ENCODE measurements around the gene HMGCLL1.

HMGCLL1 gene

DNA sequence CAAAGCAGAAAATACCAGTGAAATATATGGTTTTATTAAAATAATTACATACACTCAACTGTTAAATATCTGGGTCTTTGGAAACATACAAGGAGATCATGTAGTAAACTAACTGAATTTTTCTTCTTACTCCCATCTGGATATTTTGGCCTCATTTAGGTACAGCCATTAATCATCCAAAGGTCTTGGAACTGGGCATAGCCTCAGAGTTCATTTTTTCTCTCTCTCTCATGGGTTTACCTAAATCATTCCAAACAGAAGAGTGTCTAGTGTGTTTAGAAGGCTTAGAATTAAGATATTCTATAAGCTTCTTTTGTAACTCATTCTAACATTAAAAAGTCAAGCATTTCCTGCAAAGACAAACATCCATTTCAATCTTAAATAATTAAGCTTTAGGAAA, 79.4 kb downstream of the HMGCLL1 start (continued):
- TF ChIP-seq, protein P1, sequence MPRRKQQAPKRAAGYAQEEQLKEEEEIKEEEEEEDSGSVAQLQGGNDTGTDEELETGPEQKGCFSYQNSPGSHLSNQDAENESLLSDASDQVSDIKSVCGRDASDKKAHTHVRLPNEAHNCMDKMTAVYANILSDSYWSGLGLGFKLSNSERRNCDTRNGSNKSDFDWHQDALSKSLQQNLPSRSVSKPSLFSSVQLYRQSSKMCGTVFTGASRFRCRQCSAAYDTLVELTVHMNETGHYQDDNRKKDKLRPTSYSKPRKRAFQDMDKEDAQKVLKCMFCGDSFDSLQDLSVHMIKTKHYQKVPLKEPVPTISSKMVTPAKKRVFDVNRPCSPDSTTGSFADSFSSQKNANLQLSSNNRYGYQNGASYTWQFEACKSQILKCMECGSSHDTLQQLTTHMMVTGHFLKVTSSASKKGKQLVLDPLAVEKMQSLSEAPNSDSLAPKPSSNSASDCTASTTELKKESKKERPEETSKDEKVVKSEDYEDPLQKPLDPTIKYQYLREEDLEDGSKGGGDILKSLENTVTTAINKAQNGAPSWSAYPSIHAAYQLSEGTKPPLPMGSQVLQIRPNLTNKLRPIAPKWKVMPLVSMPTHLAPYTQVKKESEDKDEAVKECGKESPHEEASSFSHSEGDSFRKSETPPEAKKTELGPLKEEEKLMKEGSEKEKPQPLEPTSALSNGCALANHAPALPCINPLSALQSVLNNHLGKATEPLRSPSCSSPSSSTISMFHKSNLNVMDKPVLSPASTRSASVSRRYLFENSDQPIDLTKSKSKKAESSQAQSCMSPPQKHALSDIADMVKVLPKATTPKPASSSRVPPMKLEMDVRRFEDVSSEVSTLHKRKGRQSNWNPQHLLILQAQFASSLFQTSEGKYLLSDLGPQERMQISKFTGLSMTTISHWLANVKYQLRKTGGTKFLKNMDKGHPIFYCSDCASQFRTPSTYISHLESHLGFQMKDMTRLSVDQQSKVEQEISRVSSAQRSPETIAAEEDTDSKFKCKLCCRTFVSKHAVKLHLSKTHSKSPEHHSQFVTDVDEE (CRISPR knock-in tag; IDR thresholded peaks at IDR 0.05), result no peak
- TF ChIP-seq, protein P2, sequence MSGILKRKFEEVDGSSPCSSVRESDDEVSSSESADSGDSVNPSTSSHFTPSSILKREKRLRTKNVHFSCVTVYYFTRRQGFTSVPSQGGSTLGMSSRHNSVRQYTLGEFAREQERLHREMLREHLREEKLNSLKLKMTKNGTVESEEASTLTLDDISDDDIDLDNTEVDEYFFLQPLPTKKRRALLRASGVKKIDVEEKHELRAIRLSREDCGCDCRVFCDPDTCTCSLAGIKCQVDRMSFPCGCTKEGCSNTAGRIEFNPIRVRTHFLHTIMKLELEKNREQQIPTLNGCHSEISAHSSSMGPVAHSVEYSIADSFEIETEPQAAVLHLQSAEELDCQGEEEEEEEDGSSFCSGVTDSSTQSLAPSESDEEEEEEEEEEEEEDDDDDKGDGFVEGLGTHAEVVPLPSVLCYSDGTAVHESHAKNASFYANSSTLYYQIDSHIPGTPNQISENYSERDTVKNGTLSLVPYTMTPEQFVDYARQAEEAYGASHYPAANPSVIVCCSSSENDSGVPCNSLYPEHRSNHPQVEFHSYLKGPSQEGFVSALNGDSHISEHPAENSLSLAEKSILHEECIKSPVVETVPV (CRISPR knock-in tag; IDR thresholded peaks at IDR 0.05), result no peak
- TF ChIP-seq RARB (CRISPR knock-in tag; IDR thresholded peaks at IDR 0.05), result no peak
- TF ChIP-seq SNAI2 (CRISPR knock-in tag; IDR thresholded peaks at IDR 0.05), result no peak

DNA sequence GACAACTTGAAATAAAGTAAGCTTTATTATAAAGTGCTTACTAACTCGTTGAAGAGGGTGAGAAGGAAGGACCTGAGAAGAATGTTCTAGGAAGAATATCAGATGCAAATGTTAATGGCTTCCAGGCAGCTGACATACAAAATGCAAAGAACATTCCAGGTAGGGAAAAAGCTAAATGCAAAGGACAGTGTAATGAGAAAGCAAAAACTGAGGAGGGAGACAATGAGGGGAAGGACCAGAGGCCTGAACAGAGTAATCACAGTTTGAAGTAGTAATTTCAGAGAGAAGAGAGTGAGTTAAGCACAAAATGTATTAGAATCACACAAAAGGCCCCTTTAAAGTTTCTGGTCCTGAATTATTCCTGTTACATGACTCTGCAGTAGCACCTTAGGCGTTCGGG, 81.3 kb downstream of the HMGCLL1 start:
- ATAC-seq, result no peak
- TF ChIP-seq BACH2 (CRISPR knock-in tag; IDR thresholded peaks at IDR 0.05; ENCODE audit: borderline replicate concordance) (no peak), CSDC2 (CRISPR knock-in tag; IDR thresholded peaks at IDR 0.05) (no peak), ARNTL (CRISPR knock-in tag; IDR thresholded peaks at IDR 0.05; ENCODE audit: borderline replicate concordance, low read depth) (no peak), ISL1 (CRISPR knock-in tag; IDR thresholded peaks at IDR 0.05) (no peak), TCF4 (CRISPR knock-in tag; IDR thresholded peaks at IDR 0.05; ENCODE audit: borderline replicate concordance) (no peak), GLIS3 (CRISPR knock-in tag; IDR thresholded peaks at IDR 0.05) (no peak), ZNF565 (CRISPR knock-in tag; conservative IDR thresholded peaks at IDR 0.05; ENCODE audit: low read depth) (no peak), RARB (CRISPR knock-in tag; IDR thresholded peaks at IDR 0.05) (no peak), ZNF70 (CRISPR knock-in tag; IDR thresholded peaks at IDR 0.05) (no peak)
- TF ChIP-seq, protein P3, sequence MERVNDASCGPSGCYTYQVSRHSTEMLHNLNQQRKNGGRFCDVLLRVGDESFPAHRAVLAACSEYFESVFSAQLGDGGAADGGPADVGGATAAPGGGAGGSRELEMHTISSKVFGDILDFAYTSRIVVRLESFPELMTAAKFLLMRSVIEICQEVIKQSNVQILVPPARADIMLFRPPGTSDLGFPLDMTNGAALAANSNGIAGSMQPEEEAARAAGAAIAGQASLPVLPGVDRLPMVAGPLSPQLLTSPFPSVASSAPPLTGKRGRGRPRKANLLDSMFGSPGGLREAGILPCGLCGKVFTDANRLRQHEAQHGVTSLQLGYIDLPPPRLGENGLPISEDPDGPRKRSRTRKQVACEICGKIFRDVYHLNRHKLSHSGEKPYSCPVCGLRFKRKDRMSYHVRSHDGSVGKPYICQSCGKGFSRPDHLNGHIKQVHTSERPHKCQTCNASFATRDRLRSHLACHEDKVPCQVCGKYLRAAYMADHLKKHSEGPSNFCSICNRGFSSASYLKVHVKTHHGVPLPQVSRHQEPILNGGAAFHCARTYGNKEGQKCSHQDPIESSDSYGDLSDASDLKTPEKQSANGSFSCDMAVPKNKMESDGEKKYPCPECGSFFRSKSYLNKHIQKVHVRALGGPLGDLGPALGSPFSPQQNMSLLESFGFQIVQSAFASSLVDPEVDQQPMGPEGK (CRISPR knock-in tag; IDR thresholded peaks at IDR 0.05; ENCODE audit: borderline replicate concordance), result no peak
- TF ChIP-seq, protein P4, sequence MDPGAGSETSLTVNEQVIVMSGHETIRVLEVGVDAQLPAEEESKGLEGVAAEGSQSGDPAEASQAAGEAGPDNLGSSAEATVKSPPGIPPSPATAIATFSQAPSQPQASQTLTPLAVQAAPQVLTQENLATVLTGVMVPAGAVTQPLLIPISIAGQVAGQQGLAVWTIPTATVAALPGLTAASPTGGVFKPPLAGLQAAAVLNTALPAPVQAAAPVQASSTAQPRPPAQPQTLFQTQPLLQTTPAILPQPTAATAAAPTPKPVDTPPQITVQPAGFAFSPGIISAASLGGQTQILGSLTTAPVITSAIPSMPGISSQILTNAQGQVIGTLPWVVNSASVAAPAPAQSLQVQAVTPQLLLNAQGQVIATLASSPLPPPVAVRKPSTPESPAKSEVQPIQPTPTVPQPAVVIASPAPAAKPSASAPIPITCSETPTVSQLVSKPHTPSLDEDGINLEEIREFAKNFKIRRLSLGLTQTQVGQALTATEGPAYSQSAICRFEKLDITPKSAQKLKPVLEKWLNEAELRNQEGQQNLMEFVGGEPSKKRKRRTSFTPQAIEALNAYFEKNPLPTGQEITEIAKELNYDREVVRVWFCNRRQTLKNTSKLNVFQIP (CRISPR knock-in tag; IDR thresholded peaks at IDR 0.05; ENCODE audit: borderline replicate concordance, low read depth), result no peak
- TF ChIP-seq, protein P2 (CRISPR knock-in tag; IDR thresholded peaks at IDR 0.05), result no peak

DNA sequence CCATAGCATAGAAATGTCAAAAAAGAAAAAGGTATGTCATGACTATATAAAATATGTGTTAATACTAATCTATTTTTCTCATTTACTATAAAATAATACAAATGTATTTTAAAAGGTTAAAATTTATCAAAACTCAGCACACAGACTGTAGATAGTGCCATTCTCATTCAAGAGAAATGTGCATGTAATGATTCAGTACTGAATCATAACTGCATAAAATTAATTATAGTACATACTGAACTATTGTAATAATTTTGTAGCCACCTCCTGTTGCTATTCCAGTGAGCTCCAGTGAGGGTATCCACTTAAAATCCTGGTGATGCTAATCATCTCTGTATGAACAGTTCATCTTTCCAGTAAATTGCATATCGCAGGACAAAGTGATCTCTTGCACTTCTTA, 82.8 kb downstream of the HMGCLL1 start:
- no peak for ATAC-seq
- TF ChIP-seq ZNF70 (CRISPR knock-in tag; IDR thresholded peaks at IDR 0.05) (no peak), GLIS3 (CRISPR knock-in tag; IDR thresholded peaks at IDR 0.05) (no peak), PPARA (CRISPR knock-in tag; IDR thresholded peaks at IDR 0.05; ENCODE audit: borderline replicate concordance) (no peak), ZC3H10 (CRISPR knock-in tag; IDR thresholded peaks at IDR 0.05) (no peak)
- TF ChIP-seq, protein P5, sequence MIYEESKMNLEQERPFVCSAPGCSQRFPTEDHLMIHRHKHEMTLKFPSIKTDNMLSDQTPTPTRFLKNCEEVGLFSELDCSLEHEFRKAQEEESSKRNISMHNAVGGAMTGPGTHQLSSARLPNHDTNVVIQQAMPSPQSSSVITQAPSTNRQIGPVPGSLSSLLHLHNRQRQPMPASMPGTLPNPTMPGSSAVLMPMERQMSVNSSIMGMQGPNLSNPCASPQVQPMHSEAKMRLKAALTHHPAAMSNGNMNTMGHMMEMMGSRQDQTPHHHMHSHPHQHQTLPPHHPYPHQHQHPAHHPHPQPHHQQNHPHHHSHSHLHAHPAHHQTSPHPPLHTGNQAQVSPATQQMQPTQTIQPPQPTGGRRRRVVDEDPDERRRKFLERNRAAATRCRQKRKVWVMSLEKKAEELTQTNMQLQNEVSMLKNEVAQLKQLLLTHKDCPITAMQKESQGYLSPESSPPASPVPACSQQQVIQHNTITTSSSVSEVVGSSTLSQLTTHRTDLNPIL (CRISPR knock-in tag; IDR thresholded peaks at IDR 0.05; ENCODE audit: low read depth), result no peak

DNA sequence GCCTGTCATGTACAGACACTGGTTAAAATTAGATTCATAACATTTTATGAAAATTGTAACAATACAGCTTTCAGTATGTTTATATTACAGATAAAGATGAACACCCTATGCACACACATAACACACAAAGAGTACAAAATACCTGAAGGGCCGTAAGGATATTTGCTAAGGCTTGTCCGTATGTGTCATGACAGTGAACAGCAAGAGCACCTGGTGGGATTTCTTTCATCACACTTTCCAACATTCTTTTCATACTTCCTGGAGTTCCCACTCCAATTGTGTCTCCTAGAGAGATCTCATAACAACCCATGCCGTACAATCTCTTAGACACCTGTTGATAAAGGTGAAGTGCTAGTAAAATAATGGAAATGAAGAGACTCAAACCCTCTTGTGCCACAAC, 83.7 kb downstream of the HMGCLL1 start:
- no peak for ATAC-seq
- no peak for TF ChIP-seq TOX (CRISPR knock-in tag; IDR thresholded peaks at IDR 0.05; ENCODE audit: borderline replicate concordance)
- TF ChIP-seq CSDC2 (CRISPR knock-in tag; IDR thresholded peaks at IDR 0.05), result no peak
- no peak for TF ChIP-seq ZNF565 (CRISPR knock-in tag; conservative IDR thresholded peaks at IDR 0.05; ENCODE audit: low read depth)
- TF ChIP-seq ESRRG (CRISPR knock-in tag; IDR thresholded peaks at IDR 0.05), result no peak
- TF ChIP-seq TCF4 (CRISPR knock-in tag; IDR thresholded peaks at IDR 0.05; ENCODE audit: borderline replicate concordance), result no peak
- TF ChIP-seq GLIS3 (CRISPR knock-in tag; IDR thresholded peaks at IDR 0.05), result no peak
- TF ChIP-seq ZC3H10 (CRISPR knock-in tag; IDR thresholded peaks at IDR 0.05), result no peak
- TF ChIP-seq BACH2 (CRISPR knock-in tag; IDR thresholded peaks at IDR 0.05; ENCODE audit: borderline replicate concordance), result no peak

Measured in SK-N-SH treated with all-trans-retinoic acid at 6 μM for 48 hours (cell line).